OCI-LY7 (cell line): ENCODE data around the gene TNFRSF8. TPM values are rescaled to one million over a fixed set of nuclear protein-coding genes. Genes with fewer than 3 reads are reported as not detected.

Source experiments
- BruUV-seq: library from RNA; stranded (reverse); fragments of 400-500 nt; replicated peaks from 2 replicates; lab custom pipeline; 2021; lab: Mats Ljungman, UMichigan
- CTCF ChIA-PET: fragments of 300-600 bp; sonication (Branson Sonifier 250); formaldehyde crosslinking; loops from one replicate; lab custom pipeline; 2022; ENCODE audit warnings: antibody characterized with exemption; ENCODE audit not compliant: unreplicated experiment; lab: Charles Lee
- POLR2A ChIA-PET: fragments of 300-600 bp; sonication (Branson Sonifier 250); formaldehyde crosslinking; loops from one replicate; lab custom pipeline; 2022; ENCODE audit warnings: antibody characterized with exemption; lab: Charles Lee
- DNase-seq: peaks from one replicate; pipeline ENCODE4 v3.0.0-alpha.2; 2015; ENCODE audit warnings: low spot score
- H2AFZ ChIP-seq: fragments of 200-600 bp; sonication (generic), shearing (Covaris generic); 2 replicates; pipeline ENCODE4 v1.6.1; 2014; ENCODE audit warnings: mild to moderate bottlenecking, antibody characterized with exemption, low read length, moderate library complexity
- H3K27ac ChIP-seq: fragments of 200-600 bp; sonication (generic); 2 replicates; pipeline ENCODE4 v1.5.1; 2014; ENCODE audit warnings: mixed run types, low read depth, mild to moderate bottlenecking, moderate library complexity, low read length, inconsistent platforms; ENCODE audit not compliant: poor library complexity, severe bottlenecking
- H3K36me3 ChIP-seq: fragments of 200-600 bp; sonication (generic); 2 replicates; pipeline ENCODE4 v1.6.1; 2014; ENCODE audit warnings: mild to moderate bottlenecking, antibody characterized with exemption, low read length, moderate library complexity, mixed read lengths; ENCODE audit not compliant: insufficient read depth
- H3K4me1 ChIP-seq: fragments of 200-600 bp; sonication (generic); 2 replicates; pipeline ENCODE4 v1.5.1; 2014; ENCODE audit warnings: mild to moderate bottlenecking, low read length; ENCODE audit not compliant: insufficient read depth, poor library complexity, severe bottlenecking
- H3K4me2 ChIP-seq: fragments of 200-600 bp; sonication (generic); 2 replicates; pipeline ENCODE4 v1.6.1; 2014; ENCODE audit warnings: mild to moderate bottlenecking, low read length
- H3K4me3 ChIP-seq: fragments of 200-600 bp; sonication (generic); 2 replicates; pipeline ENCODE4 v1.5.1; 2014; ENCODE audit warnings: mild to moderate bottlenecking, low read depth, low read length; ENCODE audit not compliant: poor library complexity, severe bottlenecking
- H3K79me2 ChIP-seq: fragments of 200-600 bp; sonication (generic); 2 replicates; pipeline ENCODE4 v1.6.1; 2016; ENCODE audit warnings: low read depth, mild to moderate bottlenecking, low read length, moderate library complexity, mixed read lengths; ENCODE audit not compliant: insufficient read depth
- H3K9me2 ChIP-seq: fragments of 200-600 bp; sonication (generic); 2 replicates; pipeline ENCODE4 v1.6.1; 2016; ENCODE audit warnings: mild to moderate bottlenecking, low read length, mixed read lengths; ENCODE audit not compliant: insufficient read depth
- H3K9me3 ChIP-seq: fragments of 200-600 bp; sonication (generic); 2 replicates; pipeline ENCODE4 v1.6.1; 2014; ENCODE audit warnings: mild to moderate bottlenecking, mixed run types, low read length, mixed read lengths
- H4K20me1 ChIP-seq: fragments of 200-600 bp; sonication (generic); 2 replicates; pipeline ENCODE4 v1.6.1; 2014; ENCODE audit warnings: mild to moderate bottlenecking, antibody characterized with exemption, low read length, moderate library complexity, mixed read lengths; ENCODE audit not compliant: insufficient read depth
- EZH2phosphoT487 ChIP-seq: fragments of 200-600 bp; sonication (generic); IDR thresholded peaks from 2 replicates; pipeline ENCODE4 v1.6.1; 2018; ENCODE audit warnings: low read depth, borderline replicate concordance, mild to moderate bottlenecking, mixed run types, antibody characterized with exemption, low read length, moderate library complexity, mixed read lengths
- intact Hi-C: fragments of 100-400 bp; cut with micrococcal nuclease; formaldehyde crosslinking; loops from one replicate; pipeline ENCODE4 v1.10.0; 2022; ENCODE audit not compliant: unreplicated experiment
- total RNA-seq, 2 experiments: library from RNA; depleted of rRNA in 1 of 2; stranded (reverse); fragments of >200 nt in 1 of 2; shearing (Covaris generic) in 1 of 2; gene quantifications; 2 replicates each; pipeline ENCODE4 v1.2.3, GENCODE V29; 2014 to 2022
- TF ChIP-seq, protein P1 (sequence below): fragments of 200-600 bp; sonication (generic); conservative IDR thresholded peaks from 2 replicates; pipeline ENCODE4 v1.5.1; 2014; ENCODE audit warnings: mild to moderate bottlenecking, antibody characterized with exemption, low read length, moderate library complexity, mixed read lengths

TNFRSF8 gene
- total RNA-seq, 2 experiments from 2014 or later: 0.29 TPM; not detected in 1

DNA sequence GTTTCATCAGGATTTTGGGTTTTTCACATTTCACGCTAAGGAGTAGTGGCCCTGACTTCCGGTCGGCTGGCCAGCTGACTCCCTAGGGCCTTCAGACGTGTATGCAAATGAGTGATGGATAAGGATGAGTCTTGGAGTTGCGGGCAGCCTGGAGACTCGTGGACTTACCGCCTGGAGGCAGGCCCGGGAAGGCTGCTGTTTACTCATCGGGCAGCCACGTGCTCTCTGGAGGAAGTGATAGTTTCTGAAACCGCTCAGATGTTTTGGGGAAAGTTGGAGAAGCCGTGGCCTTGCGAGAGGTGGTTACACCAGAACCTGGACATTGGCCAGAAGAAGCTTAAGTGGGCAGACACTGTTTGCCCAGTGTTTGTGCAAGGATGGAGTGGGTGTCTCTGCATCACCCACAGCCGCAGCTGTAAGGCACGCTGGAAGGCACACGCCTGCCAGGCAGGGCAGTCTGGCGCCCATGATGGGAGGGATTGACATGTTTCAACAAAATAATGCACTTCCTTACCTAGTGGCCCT is 80.6 kb downstream of the TNFRSF8 start:
- H2AFZ ChIP-seq: peak overlapping the region; percentile 20; the same call in 1 of the 2 replicates
- intact Hi-C loops: no loop called here

DNA sequence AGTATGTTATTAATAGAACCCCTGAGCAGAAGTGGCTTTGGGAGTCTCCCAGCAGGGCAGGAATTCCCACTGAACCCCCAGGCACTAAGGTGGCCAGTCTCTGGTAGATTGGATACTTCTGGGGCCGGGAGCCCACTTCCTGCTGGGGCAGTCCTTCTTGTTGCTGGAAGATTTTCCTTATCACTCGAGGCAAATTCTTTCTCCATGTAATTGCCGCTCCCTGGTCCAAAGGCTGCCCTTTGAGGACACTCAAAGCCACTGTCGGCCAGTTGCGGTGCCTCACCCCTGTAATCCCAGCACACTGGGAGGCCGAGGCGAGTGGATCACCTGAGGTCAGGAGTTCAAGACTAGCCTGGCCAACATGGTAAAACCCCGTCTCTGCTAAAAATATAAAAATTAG is 81.1 kb downstream of the TNFRSF8 start:
- intact Hi-C loops: no loop called here
- H3K4me3 ChIP-seq: no peak overlapping the region
- no peak overlapping the region for H3K27ac ChIP-seq
- H4K20me1 ChIP-seq: no peaks in the 10 kb centered on the region
- H3K4me1 ChIP-seq: peaks cover 25% of the 10 kb centered on the region
- no peak overlapping the region for H2AFZ ChIP-seq
- no peaks in the 10 kb centered on the region for H3K79me2 ChIP-seq
- H3K9me2 ChIP-seq: no peaks in the 10 kb centered on the region
- no peak overlapping the region for H3K4me2 ChIP-seq
- no TSS peak for BruUV-seq
- ChIA-PET CTCF (interaction anchor here (0.7 kb wide), 1 partner anchor 128 kb away, joined by 5 read pairs; no protein-coding TSS in a partner anchor), POLR2A (no interaction called here)
- no peak for TF ChIP-seq EZH2phosphoT487
- TF ChIP-seq, protein P1, sequence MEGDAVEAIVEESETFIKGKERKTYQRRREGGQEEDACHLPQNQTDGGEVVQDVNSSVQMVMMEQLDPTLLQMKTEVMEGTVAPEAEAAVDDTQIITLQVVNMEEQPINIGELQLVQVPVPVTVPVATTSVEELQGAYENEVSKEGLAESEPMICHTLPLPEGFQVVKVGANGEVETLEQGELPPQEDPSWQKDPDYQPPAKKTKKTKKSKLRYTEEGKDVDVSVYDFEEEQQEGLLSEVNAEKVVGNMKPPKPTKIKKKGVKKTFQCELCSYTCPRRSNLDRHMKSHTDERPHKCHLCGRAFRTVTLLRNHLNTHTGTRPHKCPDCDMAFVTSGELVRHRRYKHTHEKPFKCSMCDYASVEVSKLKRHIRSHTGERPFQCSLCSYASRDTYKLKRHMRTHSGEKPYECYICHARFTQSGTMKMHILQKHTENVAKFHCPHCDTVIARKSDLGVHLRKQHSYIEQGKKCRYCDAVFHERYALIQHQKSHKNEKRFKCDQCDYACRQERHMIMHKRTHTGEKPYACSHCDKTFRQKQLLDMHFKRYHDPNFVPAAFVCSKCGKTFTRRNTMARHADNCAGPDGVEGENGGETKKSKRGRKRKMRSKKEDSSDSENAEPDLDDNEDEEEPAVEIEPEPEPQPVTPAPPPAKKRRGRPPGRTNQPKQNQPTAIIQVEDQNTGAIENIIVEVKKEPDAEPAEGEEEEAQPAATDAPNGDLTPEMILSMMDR: no peak
- no peaks in the 10 kb centered on the region for H3K36me3 ChIP-seq
- H3K9me3 ChIP-seq: no peaks in the 10 kb centered on the region
- no peak for DNase-seq

More for the DNA sequence above, 80.6 kb downstream of the TNFRSF8 start:
- Histone ChIP-seq H4K20me1 (no peaks in the 10 kb centered on the region), H3K9me2 (no peaks in the 10 kb centered on the region), H3K9me3 (no peaks in the 10 kb centered on the region), H3K36me3 (no peaks in the 10 kb centered on the region), H3K4me1 (peaks cover 19% of the 10 kb centered on the region), H3K4me3 (no peak overlapping the region), H3K27ac (no peak overlapping the region), H3K4me2 (no peak overlapping the region), H3K79me2 (no peaks in the 10 kb centered on the region)
- TF ChIP-seq, protein P1: no peak
- TF ChIP-seq EZH2phosphoT487: no peak
- BruUV-seq: no TSS peak
- CTCF ChIA-PET: no interaction called here
- DNase-seq: no peak
- POLR2A ChIA-PET: no interaction called here

DNA sequence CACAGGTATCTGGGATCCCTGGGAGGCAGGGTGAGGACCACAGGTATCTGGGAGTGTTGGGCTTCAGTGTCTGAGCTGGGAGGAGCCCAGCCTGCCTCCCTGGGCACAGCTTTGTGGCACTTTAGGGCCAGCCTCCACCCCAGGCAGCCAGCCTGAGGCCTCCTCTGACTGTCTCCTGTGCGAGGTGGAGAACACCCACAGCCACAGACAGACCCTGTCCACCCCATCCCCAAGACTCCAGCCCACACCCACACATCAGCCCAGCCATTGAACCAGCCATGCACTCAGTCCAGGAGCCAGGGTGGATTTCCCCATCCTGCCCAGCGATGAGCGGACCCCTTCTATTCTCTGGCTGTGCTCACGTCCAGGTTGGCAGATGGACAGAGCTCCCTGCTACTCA is 81.9 kb downstream of the TNFRSF8 start:
- POLR2A ChIA-PET: interaction anchor here (0.7 kb wide), 1 partner anchor 55 kb away, joined by 3 read pairs; no protein-coding TSS in a partner anchor

More for the DNA sequence above, 81.9 kb downstream of the TNFRSF8 start:
- Histone ChIP-seq H4K20me1 (no peaks in the 10 kb centered on the region), H3K9me2 (no peaks in the 10 kb centered on the region), H3K36me3 (no peaks in the 10 kb centered on the region), H3K4me1 (peaks cover 32% of the 10 kb centered on the region), H3K27ac (no peak overlapping the region), H3K4me2 (no peak overlapping the region), H3K9me3 (no peaks in the 10 kb centered on the region), H2AFZ (no peak overlapping the region), H3K4me3 (no peak overlapping the region), H3K79me2 (no peaks in the 10 kb centered on the region)
- CTCF ChIA-PET: no interaction called here
- intact Hi-C loops: no loop called here
- DNase-seq: no peak
- BruUV-seq: no TSS peak
- TF ChIP-seq EZH2phosphoT487: no peak
- TF ChIP-seq, protein P1: no peak
